HG02678 (cell line): ENCODE measurements around the gene SNTN.

Experiments
- ATAC-seq: cut with Tn5 transposase; IDR thresholded peaks from one replicate; pipeline ENCODE4 v1.9.1; 2021; ENCODE audit warnings: mild to moderate bottlenecking, moderate library complexity; ENCODE audit not compliant: unreplicated experiment

Gene SNTN

DNA sequence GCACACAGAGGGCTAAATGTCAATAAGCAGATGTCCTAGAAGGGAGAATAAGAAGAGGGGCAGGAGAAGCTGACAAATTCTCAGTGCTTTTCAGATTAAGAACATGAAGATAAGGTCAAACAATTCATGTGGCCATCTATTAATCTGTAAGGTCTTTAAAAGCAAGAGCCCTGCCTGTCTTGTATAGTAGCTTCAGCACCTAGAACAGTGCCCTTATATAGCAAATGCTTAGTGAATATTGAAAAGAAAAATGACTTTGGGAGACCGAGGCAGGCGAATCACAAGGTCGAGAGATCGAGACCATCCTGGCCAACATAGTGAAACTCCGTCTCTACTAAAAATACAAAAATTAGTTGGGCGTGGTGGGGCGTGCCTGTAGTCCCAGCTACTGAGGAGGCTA lies 18.1 kb downstream of the SNTN start:
- no peak for ATAC-seq

GRCh38 chr3:63673111-63673510 lies 20.6 kb downstream of the SNTN start:
- no peak for ATAC-seq

GRCh38 chr3:63674586-63674985 lies 22.1 kb downstream of the SNTN start:
- no peak for ATAC-seq

DNA sequence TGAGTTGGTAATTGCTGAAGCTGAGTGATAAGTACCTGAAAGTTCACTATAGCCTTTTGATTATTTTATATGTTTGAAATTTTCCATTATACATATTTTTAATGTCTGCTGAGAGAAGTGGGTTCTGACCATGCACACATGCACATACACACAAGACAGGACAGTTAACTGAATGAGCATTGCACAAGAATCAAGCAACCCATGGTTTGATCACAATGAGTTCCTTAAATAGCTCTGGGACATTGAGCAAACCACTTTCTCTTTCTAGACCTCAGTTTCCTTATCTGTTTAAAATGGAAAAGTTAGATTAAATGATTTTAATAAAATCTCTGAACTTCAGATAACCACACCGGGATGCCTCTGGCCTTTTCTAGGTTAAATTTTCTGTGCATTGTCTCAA lies 26.7 kb downstream of the SNTN start:
- no peak for ATAC-seq

- no peak for ATAC-seq
These were observed 31.6 kb downstream of the SNTN start for GRCh38 chr3:63684081-63684480.

- ATAC-seq = no peak
These were observed 32.9 kb downstream of the SNTN start for GRCh38 chr3:63685340-63685739.

DNA sequence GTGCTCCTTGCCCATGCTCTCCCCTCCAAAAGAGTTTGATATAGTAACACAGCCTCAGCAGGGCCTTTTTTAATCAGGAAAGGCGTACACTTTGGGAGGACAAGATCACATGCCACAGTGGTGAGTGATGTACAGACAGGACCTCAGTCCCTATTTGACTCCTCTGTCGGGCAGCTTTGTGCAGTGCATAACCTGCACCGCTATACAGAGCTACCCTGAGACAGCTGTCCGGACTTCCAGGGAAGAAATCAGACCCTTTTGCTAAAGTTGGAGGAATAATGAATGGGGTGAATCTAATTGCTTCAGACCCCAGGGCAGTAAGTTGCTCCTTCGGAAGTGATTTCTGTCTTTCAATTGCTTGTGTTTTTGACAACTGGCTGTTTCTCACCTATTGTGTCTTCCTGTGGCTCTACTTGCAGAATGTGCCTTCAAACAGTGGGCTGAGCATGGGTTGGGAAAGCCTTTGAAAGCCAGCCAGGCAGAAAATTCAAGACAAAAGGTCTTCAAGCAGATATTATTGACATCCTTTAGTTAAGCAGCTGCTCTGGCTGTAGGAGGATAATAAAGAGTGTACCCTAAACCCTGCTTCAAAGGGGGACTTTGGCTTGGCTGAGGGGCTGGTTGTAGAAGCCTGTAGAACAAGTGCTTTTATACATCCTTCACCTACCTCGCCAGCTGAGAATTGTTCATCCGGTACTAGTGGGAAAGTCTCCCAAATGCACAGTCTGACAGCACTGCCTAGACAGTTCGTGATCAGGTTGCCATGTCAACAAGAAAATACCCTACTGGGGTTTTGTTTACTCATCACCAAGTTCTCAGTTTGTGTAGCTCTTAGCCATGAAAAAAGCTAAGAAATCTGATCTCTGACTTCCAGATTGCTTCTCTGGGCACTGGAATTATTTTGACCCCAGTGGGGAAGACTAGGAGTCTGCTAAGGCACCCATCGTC lies 35.1 kb downstream of the SNTN start:
- no peak for ATAC-seq

DNA sequence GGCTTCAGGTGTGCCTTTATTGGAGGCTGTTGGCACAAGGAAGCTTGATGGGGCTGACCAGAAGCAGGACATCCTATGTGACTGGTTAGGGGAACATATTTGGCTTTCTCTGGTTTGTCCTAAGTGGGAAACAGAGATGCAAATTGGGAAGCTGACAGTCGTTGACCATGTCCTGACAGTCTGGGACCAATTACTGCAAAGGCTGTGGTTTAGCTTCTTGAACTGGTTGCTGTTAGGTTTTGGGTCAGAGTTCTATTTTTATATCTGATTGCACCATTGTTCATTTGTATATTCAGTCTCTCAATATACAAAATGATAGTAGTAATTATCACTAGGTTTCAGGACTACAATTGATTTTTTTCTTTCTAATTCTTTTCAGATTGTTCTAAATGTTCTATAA lies 36.8 kb downstream of the SNTN start:
- ATAC-seq = no peak

DNA sequence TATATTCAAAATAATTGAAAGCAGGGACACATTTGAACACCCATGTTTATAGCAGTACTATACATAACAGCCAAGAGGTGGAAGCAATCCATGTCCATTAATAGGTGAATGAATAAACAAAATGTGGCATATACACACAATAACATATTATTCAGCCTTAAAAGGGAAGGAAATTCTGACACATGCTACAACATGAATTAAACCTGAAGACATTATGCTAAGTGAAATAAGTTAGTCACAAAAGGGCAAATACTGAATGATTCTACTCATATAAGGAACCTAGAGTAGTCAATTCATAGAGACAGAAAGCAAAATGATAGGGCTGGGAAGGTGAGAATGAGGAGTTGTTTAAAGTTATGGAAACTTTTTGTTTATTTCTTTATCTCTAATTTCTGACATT lies 40.9 kb downstream of the SNTN start:
- no peak for ATAC-seq

- no peak for ATAC-seq
These were observed 52.7 kb downstream of the SNTN start for GRCh38 chr3:63705092-63705645.

DNA sequence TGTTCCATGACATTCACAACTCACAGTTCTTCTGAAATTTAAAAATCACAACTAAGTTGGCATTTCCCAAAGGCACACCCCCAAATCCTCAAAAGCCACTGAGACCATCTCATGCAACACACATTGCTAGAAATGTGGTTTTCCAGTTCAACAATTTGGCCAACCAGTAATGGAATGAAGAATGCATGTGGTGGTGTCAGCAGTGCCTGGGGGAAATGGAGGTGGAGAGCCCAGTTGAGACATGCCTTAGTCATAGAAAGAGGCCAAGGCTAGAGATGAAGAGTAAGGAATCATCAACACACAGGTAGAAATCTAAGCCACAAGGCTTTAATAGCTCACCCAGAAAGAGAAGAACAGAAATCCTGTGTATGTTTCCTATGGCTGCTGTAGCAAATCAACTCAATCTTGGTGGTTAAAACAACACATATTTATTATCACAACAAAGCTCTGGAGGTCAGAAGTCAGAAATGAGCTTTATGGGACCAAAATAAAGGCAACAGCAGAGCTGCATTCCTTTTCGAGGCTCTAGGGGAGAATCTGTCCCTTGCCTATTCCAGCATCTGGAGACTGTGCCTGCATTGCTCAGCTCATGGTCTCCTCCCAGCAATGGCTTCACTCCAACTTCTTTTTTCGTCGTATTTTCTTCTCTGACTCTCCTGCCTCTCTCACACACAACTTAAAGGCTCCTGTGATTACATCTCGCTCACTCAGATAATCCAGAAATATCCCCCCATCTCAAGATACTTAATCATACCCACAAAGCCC lies 54.0 kb downstream of the SNTN start:
- ATAC-seq = no peak

GRCh38 chr3:63707731-63708130 lies 55.3 kb downstream of the SNTN start:
- ATAC-seq = no peak

DNA sequence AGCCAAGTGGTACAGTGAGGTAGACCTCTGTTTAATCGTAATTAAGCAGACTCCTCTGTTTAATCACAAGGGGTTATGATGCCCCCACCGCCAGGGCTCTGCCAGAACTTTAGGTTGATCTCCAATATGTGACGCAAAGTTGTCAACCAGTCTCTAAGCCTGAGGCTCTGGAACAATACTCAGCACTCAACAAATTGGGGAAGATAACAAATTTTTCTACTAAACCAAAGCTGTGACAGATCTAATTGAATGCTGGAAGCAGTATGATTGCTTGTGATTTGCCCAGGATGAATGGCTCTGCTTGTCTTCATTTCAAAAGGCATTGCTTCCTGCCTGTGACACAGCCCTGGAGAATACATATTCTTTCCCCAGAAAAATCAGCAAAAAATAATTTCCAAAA lies 57.1 kb downstream of the SNTN start:
- no peak for ATAC-seq
